Gastroesophageal sphincter (tissue), 4 donors: Measurements from ENCODE around the gene CHRM1. TPM values are rescaled to one million over a fixed set of nuclear protein-coding genes. Genes with fewer than 3 reads are reported as not detected.

Experiments used
- ATAC-seq: fragments of 150-250 bp; one replicate; pipeline ENCODE4 v1.9.1; 2016; ENCODE audit warnings: mild to moderate bottlenecking, moderate library complexity
- H3K27ac ChIP-seq, 4 donors: fragments of 200-600 bp; sonication (generic) in 3 of 4; 1 replicate in 3 of 4; 2 replicates in 1 of 4; pipeline ENCODE4 v1.5.1; 2016 to 2019
- H3K27me3 ChIP-seq: fragments of 200-600 bp; sonication (generic); one replicate; pipeline ENCODE4 v1.5.1; 2019
- H3K36me3 ChIP-seq, 2 donors: fragments of 200-600 bp; sonication (generic); one replicate each; pipeline ENCODE4 v1.5.1; 2019; ENCODE audit warnings: control low read depth in 1 of 2
- H3K4me1 ChIP-seq, 3 donors: fragments of 200-600 bp; sonication (generic); 1 replicate in 2 of 3; 2 replicates in 1 of 3; pipeline ENCODE4 v1.5.1; 2016 to 2019; ENCODE audit warnings: control low read depth in 2 of 3
- H3K4me3 ChIP-seq, 2 donors: fragments of 200-600 bp; sonication (generic); one replicate each; pipeline ENCODE4 v1.5.1; 2019; ENCODE audit warnings: mild to moderate bottlenecking in 1 of 2, moderate library complexity in 1 of 2
- H3K9me3 ChIP-seq, 3 donors: fragments of 200-600 bp; sonication (generic); one replicate each; pipeline ENCODE4 v1.5.1; 2017 to 2019; ENCODE audit warnings: control low read depth in 2 of 3
- EP300 ChIP-seq: sonication (generic); formaldehyde crosslinking; IDR thresholded peaks from one replicate; pipeline ENCODE4 v1.6.1; 2017; ENCODE audit warnings: antibody characterized with exemption, mild to moderate bottlenecking
- POLR2A ChIP-seq, 2 donors: fragments of 450-650 bp; IDR thresholded peaks; one replicate each; pipeline ENCODE4 v1.6.1; 2017; ENCODE audit warnings: antibody characterized with exemption in 2 of 2, mild to moderate bottlenecking in 2 of 2, moderate library complexity in 1 of 2
- POLR2AphosphoS5 ChIP-seq: sonication (generic); formaldehyde crosslinking; IDR thresholded peaks from one replicate; pipeline ENCODE4 v1.6.1; 2017; ENCODE audit warnings: antibody characterized with exemption
- WGBS, 2 donors: methylation state at CpG; one replicate each; pipeline ENCODE4 v1.1.5; 2018; ENCODE audit warnings: low coverage in 1 of 2; 5-methylcytosine and 5-hydroxymethylcytosine counted together
- total RNA-seq, 4 donors: library from RNA; depleted of rRNA; stranded (reverse); fragments of >200 nt; gene quantifications; one replicate each; pipeline ENCODE4 v1.1.0, GENCODE V29; 2016
- TF ChIP-seq, protein P1 (sequence below), 4 experiments: fragments of 200-600 bp in 2 of 4; fragments of 450-650 bp in 2 of 4; sonication (generic) in 1 of 4; IDR thresholded peaks; one replicate each; pipeline ENCODE4 v1.5.1; 2017 to 2019; ENCODE audit warnings: antibody characterized with exemption in 4 of 4, mild to moderate bottlenecking in 2 of 4, moderate library complexity in 2 of 4

The CHRM1 gene
- total RNA-seq, 4 donors from 2014 or later: 0.16 to 0.89 (median 0.27) TPM; not detected in 1

DNA sequence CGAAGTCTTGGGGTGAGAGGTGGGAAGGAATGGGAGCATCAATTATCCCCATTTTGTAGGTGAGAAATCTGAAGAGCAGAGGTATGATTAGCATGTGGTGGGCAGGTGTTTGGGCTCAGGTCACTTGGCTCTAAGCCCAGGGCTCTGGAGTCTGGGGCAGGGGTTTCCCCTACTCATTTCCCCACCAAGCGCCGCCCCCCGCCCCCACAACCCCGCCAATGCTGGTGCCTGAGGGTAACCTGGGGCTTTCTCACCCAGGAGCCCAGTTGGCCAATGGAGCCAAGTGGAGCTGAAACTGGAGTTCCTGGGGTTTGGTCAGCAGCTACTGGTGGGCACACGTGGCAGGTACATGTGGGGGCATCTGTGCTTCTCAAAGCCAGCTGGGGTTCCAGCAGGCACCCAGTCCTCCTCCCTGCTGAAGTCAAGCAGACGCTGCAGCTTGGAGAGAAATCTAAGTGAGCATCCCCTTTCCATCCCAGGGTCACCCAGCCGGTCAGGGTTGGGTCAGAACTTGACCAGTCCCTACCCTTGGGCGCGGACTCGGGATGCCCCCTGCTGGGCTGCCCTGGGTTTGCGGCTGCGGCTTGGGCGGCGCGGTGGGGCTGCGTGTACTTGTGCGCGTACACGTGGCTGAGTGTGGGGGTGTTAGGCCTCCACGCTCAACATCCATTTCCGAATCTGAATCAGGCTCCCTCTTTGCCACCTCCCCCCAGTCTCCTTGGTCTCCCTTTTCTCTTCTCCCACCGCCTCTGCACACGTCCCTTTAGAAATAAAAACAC is 1.7 kb upstream of the CHRM1 start:
- no peaks in the 10 kb centered on the region for H3K36me3 ChIP-seq
- peaks cover 0 to 51% (median 17%) of the 10 kb centered on the region in 3 donors for H3K4me1 ChIP-seq
- no peaks in the 10 kb centered on the region for H3K9me3 ChIP-seq
- peaks cover 76% of the 10 kb centered on the region for H3K27me3 ChIP-seq
- no peak for TF ChIP-seq POLR2A (IDR thresholded peaks at IDR 0.05)
- no peak for TF ChIP-seq EP300
- TF ChIP-seq, protein P1, sequence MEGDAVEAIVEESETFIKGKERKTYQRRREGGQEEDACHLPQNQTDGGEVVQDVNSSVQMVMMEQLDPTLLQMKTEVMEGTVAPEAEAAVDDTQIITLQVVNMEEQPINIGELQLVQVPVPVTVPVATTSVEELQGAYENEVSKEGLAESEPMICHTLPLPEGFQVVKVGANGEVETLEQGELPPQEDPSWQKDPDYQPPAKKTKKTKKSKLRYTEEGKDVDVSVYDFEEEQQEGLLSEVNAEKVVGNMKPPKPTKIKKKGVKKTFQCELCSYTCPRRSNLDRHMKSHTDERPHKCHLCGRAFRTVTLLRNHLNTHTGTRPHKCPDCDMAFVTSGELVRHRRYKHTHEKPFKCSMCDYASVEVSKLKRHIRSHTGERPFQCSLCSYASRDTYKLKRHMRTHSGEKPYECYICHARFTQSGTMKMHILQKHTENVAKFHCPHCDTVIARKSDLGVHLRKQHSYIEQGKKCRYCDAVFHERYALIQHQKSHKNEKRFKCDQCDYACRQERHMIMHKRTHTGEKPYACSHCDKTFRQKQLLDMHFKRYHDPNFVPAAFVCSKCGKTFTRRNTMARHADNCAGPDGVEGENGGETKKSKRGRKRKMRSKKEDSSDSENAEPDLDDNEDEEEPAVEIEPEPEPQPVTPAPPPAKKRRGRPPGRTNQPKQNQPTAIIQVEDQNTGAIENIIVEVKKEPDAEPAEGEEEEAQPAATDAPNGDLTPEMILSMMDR (IDR thresholded peaks at IDR 0.05): no peak
- TF ChIP-seq POLR2AphosphoS5: no peak
- peak overlapping the region in 1 of 2 donors; percentile 22 for H3K4me3 ChIP-seq
- WGBS, 2 donors: 21 to 33% methylated on average over 3 to 9 of the region's 24 CpGs
- no peak for ATAC-seq
- H3K27ac ChIP-seq: no peak overlapping the region

DNA sequence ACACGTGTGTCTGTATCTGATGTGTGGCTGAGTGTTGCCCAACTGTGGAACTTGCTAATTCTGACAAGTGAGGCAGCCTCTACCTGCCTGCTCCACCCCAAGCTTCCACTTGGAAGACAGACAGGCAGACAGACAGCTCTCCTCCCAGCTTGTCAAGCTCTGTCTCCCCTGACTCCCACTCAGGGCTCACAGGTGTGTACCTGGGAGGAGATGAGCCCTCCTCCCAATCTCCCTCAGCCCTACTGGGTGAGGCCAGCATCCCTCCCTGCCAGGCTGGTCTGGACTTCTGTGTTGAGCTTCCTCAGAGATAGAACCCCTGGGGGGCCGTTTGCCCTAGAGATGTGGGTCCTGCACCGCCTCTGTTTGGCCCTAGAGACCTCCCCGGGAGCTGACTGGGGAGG is 1.0 kb upstream of the CHRM1 start:
- Histone ChIP-seq H3K4me3 (no peak overlapping the region), H3K4me1 (peaks cover 0 to 50% (median 17%) of the 10 kb centered on the region in 3 donors), H3K27ac (no peak overlapping the region), H3K36me3 (no peaks in the 10 kb centered on the region), H3K9me3 (no peaks in the 10 kb centered on the region), H3K27me3 (peaks cover 69% of the 10 kb centered on the region)
- TF ChIP-seq POLR2AphosphoS5 (no peak), EP300 (no peak), POLR2A (IDR thresholded peaks at IDR 0.05) (no peak)
- TF ChIP-seq, protein P1 (IDR thresholded peaks at IDR 0.05): no peak
- WGBS, 2 donors: 0% methylated on average over 1 of the region's 4 CpGs; no CpG with 5 or more reads in 1 of the 2 donors
- no peak for ATAC-seq

DNA sequence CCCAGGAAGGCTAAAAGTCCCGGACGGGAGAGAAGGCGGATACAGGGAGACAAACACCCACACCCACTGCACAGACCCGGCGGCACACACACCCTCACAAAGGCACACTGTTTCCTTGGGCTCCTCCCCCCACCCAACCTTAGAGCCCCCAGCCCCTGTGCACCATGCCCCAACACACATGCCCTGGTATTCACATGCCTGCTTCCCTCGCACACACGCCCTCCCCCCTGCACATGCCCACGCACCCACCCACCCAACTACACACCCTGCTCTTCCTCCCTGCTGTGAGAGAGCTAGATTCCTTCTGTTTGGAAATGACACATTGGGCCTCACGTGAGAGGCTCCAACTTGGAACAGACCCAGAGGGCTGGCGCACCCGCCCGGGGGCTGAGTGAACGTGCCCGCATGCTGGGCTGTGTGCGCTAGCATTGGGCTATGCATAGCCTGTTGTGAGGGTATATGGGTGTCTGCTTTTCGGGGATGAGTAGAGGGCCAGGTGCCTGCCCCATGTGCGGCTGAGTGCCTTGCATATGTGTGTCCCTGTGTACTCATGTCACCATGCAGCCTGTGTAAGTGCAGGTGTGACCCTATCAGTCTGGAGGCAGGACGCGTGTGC is 518 bp upstream of the CHRM1 start:
- WGBS, 2 donors: 28 to 35% methylated on average over 5 to 11 of the region's 19 CpGs
- no peak overlapping the region for H3K27ac ChIP-seq
- no peak overlapping the region for H3K4me3 ChIP-seq
- no peaks in the 10 kb centered on the region for H3K36me3 ChIP-seq
- H3K4me1 ChIP-seq: peaks cover 0 to 45% (median 16%) of the 10 kb centered on the region in 3 donors
- no peak for ATAC-seq
- no peaks in the 10 kb centered on the region for H3K9me3 ChIP-seq
- TF ChIP-seq, protein P1 (IDR thresholded peaks at IDR 0.05): no peak
- TF ChIP-seq POLR2AphosphoS5: no peak
- TF ChIP-seq POLR2A (IDR thresholded peaks at IDR 0.05): no peak
- no peak for TF ChIP-seq EP300
- peaks cover 64% of the 10 kb centered on the region for H3K27me3 ChIP-seq

DNA sequence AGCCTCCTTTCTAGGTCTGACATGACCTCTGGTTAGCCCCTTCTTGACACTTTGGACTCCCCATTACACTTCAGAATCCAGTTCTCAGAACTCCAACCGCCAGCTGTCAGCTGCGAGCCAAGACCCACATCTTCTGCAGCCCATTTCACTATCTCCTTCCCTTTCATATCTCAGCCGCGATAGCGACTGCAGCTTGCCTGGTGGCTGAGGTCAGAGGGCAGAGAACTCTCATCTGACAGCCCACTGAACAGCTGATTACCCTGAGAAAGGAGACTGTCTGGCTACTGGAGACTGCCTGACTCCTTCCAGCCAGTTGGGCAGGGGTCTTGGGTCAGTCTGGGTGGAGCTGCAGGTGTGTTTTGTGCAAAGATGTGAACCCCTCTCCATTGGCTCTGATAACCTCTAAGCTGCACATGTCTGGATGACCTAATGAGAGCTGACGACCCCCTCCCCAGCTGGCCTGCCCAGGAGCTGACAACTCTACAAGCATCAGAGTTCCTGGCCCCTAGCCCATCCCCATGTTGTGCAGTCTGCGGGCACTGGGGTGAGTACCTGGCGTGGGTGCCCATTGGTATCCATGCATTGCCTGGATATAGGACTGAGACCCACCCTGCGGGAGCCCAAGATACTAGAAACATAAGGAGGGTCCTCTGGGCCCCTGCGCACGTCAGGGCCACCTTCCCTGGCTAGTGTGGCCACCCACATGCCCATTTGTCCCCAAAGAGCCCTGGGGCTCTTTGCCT is 1.1 kb downstream of the CHRM1 start:
- 56 to 89% methylated on average over 2 to 5 of the region's 11 CpGs for WGBS, 2 donors
- no peak overlapping the region for H3K27ac ChIP-seq
- no peak for ATAC-seq
- peaks cover 48% of the 10 kb centered on the region for H3K27me3 ChIP-seq
- H3K9me3 ChIP-seq: no peaks in the 10 kb centered on the region
- TF ChIP-seq, protein P1 (IDR thresholded peaks at IDR 0.05): no peak
- TF ChIP-seq POLR2AphosphoS5: no peak
- TF ChIP-seq POLR2A (IDR thresholded peaks at IDR 0.05): no peak
- TF ChIP-seq EP300: no peak
- peaks cover 0 to 33% (median 6%) of the 10 kb centered on the region in 3 donors for H3K4me1 ChIP-seq
- H3K36me3 ChIP-seq: no peaks in the 10 kb centered on the region
- H3K4me3 ChIP-seq: no peak overlapping the region
